HepG2 (cell line): Measurements from ENCODE around the gene PLCZ1. TPM values are rescaled to one million over a fixed set of nuclear protein-coding genes. Genes with fewer than 3 reads are reported as not detected.

Source experiments
- CENPT ChIP-seq: sonication (generic); formaldehyde crosslinking; IDR thresholded peaks from 2 replicates; pipeline ENCODE4 v1.8.0; 2022; ENCODE audit warnings: low read depth, mild to moderate bottlenecking, moderate library complexity, missing genetic modification reagents
- SP1 ChIP-seq, 2 experiments: fragments of 450-650 bp in 1 of 2; sonication (generic) in 1 of 2; formaldehyde crosslinking in 1 of 2; IDR thresholded peaks; 2 replicates each; pipeline versions ENCODE4 v1.4.0 to v1.6.1; 2016 to 2020; ENCODE audit warnings: missing genetic modification reagents in 1 of 2
- ZNF564 ChIP-seq: sonication (generic); formaldehyde crosslinking; IDR thresholded peaks from 2 replicates; pipeline ENCODE4 v1.8.1; 2023; ENCODE audit warnings: mild to moderate bottlenecking, missing genetic modification reagents
- polyA plus RNA-seq, 8 experiments: library from polyadenylated mRNA; depleted of rRNA in 3 of 8; stranded (reverse) in 7 of 8; unstranded in 1 of 8; fragments of >200 nt; fragmentation: Illumina TruSeq in 4 of 8; extraction: Trizol in 4 of 8; gene quantifications; 2 replicates each; pipeline versions ENCODE4 v1.2.1 to v1.2.3, GENCODE V29; 2011 to 2016; ENCODE audit warnings: low read depth in 4 of 8, missing spikeins in 1 of 8, mixed read lengths in 1 of 8; ENCODE audit not compliant: insufficient read depth in 1 of 8
- total RNA-seq, 5 experiments: library from RNA; depleted of rRNA; stranded (reverse); fragments of >200 nt; fragmentation: Illumina TruSeq; extraction: Trizol; gene quantifications; 2 replicates each; pipeline ENCODE4 v1.2.3, GENCODE V29; 2016; ENCODE audit warnings: low read depth in 1 of 5
- TF ChIP-seq, protein P1 (sequence below): sonication (generic); formaldehyde crosslinking; IDR thresholded peaks from 2 replicates; pipeline ENCODE4 v1.5.0; 2020; ENCODE audit warnings: missing genetic modification reagents
- TF ChIP-seq, protein P2 (sequence below): sonication (generic); formaldehyde crosslinking; IDR thresholded peaks from 2 replicates; pipeline ENCODE4 v1.4.0; 2020; ENCODE audit warnings: mild to moderate bottlenecking, missing genetic modification reagents
- TF ChIP-seq, protein P3 (sequence below): sonication (generic); formaldehyde crosslinking; IDR thresholded peaks from 2 replicates; pipeline ENCODE4 v1.5.1; 2020; ENCODE audit warnings: mild to moderate bottlenecking, missing genetic modification reagents, borderline replicate concordance

PLCZ1 gene
- total and polyA plus RNA-seq, 2 of the 13 experiments (the other 11 are each of a cell fraction or from before 2014, with no cell fraction given), result not detected

DNA sequence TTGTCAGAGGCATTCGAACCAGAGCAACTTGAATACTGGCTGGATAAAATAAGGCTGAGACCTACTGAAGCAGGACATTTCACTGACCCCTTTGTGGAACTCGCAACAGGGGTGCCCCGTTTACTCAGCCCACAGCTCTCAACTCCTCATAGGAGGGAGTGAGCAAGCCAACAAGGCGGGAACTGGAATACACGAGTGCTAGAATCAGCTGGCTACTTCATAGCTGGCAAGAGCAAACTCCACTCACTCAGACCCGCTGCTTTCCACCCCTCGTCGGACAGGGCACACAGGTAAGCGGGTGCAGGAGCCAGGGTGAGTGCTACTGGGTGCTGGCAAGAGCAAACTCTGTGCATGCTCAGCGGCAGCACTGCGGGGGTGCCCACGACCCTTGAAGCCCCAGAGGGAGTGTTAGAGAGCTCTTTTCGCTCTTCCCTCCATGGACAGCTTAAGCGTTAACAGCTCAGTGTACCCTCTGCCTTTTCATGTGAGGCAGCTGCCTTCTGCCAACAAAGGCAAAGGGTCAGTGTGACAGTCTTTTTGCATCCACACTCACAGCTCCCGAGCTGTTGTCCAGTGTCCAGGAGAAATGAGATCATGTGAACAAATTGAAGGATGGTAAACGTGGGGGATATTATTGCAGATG, 15.8 kb upstream of the PLCZ1 start (continued):
- TF ChIP-seq ZNF564 (CRISPR knock-in tag) (no peak), SP1 (IDR thresholded peaks at IDR 0.05) (no peak), SP1 (CRISPR knock-in tag; IDR thresholded peaks at IDR 0.05) (no peak), CENPT (CRISPR knock-in tag) (no peak)
- TF ChIP-seq, protein P1, sequence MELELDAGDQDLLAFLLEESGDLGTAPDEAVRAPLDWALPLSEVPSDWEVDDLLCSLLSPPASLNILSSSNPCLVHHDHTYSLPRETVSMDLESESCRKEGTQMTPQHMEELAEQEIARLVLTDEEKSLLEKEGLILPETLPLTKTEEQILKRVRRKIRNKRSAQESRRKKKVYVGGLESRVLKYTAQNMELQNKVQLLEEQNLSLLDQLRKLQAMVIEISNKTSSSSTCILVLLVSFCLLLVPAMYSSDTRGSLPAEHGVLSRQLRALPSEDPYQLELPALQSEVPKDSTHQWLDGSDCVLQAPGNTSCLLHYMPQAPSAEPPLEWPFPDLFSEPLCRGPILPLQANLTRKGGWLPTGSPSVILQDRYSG (CRISPR knock-in tag), result no peak
- TF ChIP-seq, protein P2, sequence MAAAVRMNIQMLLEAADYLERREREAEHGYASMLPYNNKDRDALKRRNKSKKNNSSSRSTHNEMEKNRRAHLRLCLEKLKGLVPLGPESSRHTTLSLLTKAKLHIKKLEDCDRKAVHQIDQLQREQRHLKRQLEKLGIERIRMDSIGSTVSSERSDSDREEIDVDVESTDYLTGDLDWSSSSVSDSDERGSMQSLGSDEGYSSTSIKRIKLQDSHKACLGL (CRISPR knock-in tag), result no peak
- TF ChIP-seq, protein P3, sequence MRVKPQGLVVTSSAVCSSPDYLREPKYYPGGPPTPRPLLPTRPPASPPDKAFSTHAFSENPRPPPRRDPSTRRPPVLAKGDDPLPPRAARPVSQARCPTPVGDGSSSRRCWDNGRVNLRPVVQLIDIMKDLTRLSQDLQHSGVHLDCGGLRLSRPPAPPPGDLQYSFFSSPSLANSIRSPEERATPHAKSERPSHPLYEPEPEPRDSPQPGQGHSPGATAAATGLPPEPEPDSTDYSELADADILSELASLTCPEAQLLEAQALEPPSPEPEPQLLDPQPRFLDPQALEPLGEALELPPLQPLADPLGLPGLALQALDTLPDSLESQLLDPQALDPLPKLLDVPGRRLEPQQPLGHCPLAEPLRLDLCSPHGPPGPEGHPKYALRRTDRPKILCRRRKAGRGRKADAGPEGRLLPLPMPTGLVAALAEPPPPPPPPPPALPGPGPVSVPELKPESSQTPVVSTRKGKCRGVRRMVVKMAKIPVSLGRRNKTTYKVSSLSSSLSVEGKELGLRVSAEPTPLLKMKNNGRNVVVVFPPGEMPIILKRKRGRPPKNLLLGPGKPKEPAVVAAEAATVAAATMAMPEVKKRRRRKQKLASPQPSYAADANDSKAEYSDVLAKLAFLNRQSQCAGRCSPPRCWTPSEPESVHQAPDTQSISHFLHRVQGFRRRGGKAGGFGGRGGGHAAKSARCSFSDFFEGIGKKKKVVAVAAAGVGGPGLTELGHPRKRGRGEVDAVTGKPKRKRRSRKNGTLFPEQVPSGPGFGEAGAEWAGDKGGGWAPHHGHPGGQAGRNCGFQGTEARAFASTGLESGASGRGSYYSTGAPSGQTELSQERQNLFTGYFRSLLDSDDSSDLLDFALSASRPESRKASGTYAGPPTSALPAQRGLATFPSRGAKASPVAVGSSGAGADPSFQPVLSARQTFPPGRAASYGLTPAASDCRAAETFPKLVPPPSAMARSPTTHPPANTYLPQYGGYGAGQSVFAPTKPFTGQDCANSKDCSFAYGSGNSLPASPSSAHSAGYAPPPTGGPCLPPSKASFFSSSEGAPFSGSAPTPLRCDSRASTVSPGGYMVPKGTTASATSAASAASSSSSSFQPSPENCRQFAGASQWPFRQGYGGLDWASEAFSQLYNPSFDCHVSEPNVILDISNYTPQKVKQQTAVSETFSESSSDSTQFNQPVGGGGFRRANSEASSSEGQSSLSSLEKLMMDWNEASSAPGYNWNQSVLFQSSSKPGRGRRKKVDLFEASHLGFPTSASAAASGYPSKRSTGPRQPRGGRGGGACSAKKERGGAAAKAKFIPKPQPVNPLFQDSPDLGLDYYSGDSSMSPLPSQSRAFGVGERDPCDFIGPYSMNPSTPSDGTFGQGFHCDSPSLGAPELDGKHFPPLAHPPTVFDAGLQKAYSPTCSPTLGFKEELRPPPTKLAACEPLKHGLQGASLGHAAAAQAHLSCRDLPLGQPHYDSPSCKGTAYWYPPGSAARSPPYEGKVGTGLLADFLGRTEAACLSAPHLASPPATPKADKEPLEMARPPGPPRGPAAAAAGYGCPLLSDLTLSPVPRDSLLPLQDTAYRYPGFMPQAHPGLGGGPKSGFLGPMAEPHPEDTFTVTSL (CRISPR knock-in tag), result no peak
